ENCODE data around the gene KIR2DL4.
"Not testable (repeated sequence)": the region's sequence is repeated elsewhere in the genome, so short reads cannot be mapped to it uniquely, and the experiment has no call there.

KIR2DL4 gene

DNA sequence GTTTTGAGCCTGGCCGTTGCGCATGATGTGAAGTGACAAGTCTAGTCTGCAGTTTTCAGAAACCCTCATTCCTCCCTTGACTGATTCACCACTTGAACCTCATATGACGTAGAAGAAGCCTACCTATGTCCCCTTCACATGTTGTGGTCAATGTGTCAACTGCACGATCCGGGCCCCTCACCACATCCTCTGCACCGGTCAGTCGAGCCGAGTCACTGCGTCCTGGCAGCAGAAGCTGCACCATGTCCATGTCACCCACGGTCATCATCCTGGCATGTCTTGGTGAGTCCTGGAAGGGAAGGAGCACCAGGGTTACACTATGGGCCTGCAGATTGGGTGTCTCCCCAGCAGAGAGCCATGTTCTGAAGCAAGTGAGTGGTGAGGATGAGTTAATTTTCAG lies at the start of gene KIR2DL4:
TSS of gene KIR2DL4 (plus strand) at position 201 of the 400 bp plus-strand sequence. CDS start at position 243, 42 bp downstream.
- DNase-seq: no peak

DNA sequence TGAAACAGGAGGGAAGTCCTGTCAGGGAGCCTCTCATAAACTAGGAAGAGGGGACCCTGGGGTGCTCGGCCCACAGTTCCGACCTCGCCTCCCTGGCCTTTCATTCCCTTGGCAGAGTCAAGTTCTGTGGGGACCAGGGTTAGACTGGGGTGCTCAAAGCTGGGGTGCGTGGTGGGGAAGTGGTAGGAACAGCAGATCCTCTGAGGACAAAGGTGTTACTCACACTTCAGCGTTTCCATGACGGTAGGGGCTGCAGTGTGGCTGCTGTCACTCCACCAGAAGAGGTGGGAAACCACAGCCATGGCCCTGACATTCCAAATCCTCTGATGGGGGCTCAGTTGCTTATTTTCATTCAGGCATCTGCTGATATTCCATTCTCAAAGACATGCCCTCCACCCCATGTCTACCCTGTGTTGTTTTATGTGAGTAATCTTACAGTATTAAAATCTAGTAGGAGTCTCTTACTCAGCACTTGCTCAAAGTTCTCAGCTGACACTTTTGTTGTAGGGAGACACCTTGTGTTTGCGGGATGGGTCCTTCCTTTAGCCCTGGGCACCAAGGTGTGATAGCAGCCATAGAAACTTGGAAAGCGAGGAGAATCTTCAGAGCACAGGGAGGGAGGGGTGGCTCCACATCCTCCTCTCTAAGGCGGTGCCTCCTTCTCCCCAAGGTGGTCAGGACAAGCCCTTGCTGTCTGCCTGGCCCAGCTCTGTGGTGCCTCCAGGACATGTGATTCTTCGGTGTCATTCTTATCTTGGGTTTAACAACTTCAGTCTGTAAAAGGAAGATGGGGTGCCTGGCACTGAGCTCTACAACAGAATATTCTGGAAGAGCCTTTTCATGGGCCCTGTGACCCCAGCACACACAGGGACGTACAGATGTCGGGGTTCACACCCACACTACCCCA lies 47.0 kb upstream of the KIR2DL4 start:
- DNase-seq: not testable (repeated sequence)

GRCh38 chr19:54758577-54758976 lies 44.8 kb upstream of the KIR2DL4 start:
- not testable (repeated sequence) for DNase-seq

DNA sequence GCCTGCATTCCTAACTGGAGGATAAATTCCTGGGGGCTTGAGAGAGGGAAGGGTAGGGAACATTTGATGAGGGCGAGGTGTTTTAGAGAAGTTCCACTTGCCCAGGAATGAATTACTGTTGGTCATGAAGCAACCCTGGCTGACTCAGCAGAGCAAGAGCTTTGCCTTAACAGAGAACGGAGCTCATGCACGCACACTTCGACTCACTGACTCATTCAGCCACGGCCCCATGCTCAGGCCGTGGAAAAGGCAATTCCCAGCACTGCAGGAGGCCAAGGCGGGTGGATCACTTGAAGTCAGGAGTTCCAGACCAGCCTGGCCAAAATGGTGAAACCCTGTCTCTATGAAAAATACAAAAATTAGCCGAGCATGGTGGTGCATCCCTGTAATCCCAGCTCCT lies 39.2 kb upstream of the KIR2DL4 start:
- DNase-seq: not testable (repeated sequence)

- DNase-seq: not testable (repeated sequence)
Measured at GRCh38 chr19:54766464-54766863, 36.9 kb upstream of the KIR2DL4 start.

GRCh38 chr19:54769646-54770045 lies 33.8 kb upstream of the KIR2DL4 start, which contains the start of gene KIR2DL1:
TSS of gene KIR2DL1 (plus strand) at chr19:54769793. CDS start at chr19:54769851, 58 bp downstream.
- DNase-seq: not testable (repeated sequence)

DNA sequence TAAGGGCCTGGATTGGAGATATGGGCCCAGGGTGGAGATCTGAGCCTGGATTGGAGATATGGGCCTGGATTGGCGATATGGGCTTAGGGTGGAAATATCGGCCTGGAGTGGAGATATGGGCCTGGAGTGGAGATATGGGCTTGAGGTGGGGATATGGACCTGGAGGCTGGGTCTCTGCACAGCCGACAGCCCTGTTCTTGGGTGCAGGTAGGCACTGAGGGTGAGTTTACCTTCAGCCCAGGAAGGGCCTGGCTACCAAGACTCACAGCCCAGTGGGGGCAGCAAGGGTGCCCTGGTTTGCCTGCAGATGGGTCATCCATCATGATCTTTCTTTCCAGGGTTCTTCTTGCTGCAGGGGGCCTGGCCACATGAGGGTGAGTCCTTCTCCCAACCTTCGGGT lies 32.9 kb upstream of the KIR2DL4 start:
- not testable (repeated sequence) for DNase-seq

- not testable (repeated sequence) for DNase-seq
Measured at GRCh38 chr19:54771018-54771960, 32.1 kb upstream of the KIR2DL4 start.

GRCh38 chr19:54772666-54773065 lies 30.7 kb upstream of the KIR2DL4 start:
- DNase-seq: not testable (repeated sequence)

GRCh38 chr19:54775095-54775815 lies 28.2 kb upstream of the KIR2DL4 start:
- not testable (repeated sequence) for DNase-seq

GRCh38 chr19:54775830-54776229 lies 27.6 kb upstream of the KIR2DL4 start:
- DNase-seq: not testable (repeated sequence)

DNA sequence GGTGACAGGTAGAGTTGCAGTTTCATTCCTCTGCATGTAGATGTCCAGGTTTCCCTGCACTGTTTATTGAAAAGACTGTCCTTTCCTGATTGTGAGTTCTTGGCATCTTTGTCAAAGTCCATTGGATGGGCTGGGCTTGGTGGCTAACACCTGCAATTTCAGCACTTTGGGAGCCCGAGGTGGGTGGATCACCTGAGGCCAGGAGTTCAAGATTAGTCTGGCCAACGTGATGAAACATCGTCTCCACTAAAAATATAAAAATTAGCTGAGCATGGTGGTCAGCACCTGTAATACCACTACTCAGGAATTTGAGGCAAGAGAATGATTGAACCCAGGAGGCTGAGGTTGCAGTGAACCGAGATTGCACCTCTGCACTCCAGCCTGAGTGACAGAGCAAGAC lies 25.6 kb upstream of the KIR2DL4 start:
- not testable (repeated sequence) for DNase-seq

- DNase-seq: not testable (repeated sequence)
Measured at GRCh38 chr19:54778896-54779295, 24.5 kb upstream of the KIR2DL4 start.

GRCh38 chr19:54782916-54783315 lies 20.5 kb upstream of the KIR2DL4 start:
- not testable (repeated sequence) for DNase-seq

DNA sequence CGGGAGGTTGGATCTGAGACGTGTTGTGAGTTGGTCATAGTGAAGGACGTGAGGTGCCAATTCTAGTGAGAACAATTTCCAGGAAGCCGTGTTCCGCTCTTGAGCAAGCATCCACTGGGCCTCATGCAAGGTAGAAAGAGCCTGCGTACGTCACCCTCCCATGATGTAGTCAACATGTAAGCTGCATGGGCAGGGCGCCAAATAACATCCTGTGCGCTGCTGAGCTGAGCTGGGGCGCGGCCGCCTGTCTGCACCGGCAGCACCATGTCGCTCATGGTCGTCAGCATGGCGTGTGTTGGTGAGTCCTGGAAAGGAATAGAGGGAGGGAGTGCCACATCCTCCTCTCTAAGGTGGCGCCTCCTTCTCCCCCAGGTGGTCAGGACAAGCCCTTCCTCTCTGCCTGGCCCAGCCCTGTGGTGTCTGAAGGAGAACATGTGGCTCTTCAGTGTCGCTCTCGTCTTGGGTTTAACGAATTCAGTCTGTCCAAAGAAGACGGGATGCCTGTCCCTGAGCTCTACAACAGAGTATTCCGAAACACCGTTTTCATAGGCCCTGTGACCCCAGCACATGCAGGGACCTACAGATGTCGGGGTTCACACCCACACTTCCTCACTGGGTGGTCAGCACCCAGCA lies 17.2 kb upstream of the KIR2DL4 start:
- DNase-seq: not testable (repeated sequence)

GRCh38 chr19:54788154-54788553 lies 15.3 kb upstream of the KIR2DL4 start:
- DNase-seq: not testable (repeated sequence)

DNA sequence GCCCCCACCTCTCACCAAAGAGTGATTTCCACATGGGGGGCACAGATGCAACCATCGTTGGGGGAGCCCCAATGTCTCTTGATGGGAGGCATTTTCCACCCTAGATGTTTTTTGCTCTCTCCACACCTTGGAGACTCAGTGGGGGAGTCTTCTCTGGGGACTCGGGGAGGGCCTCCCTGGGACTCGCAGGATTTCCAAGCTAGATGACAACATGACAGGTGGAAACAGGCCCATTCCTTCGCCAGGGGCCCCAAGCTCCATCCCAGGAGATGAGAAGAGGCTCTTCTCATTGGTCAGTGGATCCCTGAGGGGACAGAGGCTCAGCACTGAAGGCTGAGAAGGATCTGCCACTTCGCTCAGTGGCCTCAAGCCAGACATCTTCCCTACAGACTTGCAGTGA lies 12.7 kb upstream of the KIR2DL4 start:
- no peak for DNase-seq

- DNase-seq: no peak
Measured at GRCh38 chr19:54791476-54791875, 11.9 kb upstream of the KIR2DL4 start.

- no peak for DNase-seq
Measured at GRCh38 chr19:54792814-54793213, 10.6 kb upstream of the KIR2DL4 start.

DNA sequence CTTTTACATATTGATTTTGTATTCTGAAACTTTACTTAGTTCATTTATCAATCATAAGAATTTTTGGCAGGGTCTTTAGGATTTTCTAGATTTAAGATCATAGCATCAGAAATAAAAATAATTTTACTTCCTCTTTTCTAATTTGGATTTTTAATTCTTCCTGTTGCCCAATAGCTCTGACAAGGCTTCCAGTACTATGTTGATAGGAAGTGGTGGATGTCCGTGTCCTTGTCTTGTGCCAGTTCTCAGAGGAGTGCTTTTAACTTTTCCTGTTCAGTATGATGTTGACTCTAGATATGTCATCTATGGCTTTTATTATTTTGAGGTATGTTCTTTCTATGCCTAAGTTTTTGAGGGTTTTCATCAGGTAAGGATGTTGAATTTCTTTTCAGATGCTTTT lies 7.7 kb upstream of the KIR2DL4 start:
- no peak for DNase-seq

DNA sequence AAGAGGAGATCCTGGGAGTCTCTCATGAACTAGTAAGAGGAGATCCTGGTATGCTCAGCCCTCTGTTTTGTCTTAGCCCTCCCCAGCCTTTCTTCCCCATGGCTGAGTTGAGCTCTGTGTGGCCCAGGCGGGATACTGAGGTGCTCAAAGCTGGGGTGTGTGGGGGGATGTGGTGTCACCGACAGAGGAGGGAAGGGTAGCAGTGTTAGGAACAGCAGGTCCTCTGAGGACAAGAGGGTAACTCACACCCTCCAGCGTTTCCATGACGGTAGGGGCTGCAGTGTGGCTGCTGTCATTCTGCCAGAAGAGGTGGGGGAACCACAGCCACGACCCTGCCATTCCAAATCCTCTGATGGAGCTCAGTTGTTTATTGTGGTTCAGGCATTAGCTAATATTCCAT lies 691 bp downstream of the KIR2DL4 start:
- no peak for DNase-seq

DNA sequence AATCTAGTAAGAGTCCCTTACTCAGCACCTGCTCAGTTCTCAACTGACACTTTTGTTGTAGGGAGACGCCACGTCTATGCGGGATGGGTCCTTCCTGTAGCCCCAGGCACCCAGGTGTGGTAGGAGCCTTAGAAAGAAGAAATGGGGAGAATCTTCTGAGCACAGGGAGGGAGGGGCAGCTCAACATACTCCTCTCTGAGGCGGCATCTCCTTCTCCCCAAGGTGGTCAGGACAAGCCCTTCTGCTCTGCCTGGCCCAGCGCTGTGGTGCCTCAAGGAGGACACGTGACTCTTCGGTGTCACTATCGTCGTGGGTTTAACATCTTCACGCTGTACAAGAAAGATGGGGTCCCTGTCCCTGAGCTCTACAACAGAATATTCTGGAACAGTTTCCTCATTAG lies 1.2 kb downstream of the KIR2DL4 start:
- no peak for DNase-seq

Data from NCI-H446 (cell line).